NCI-H446 treated with DMSO at 0.1 percent for 48 hours (cell line): ENCODE measurements around the gene RASD2.

ENCODE experiments used
- DNase-seq: peaks from one replicate; lab custom pipeline; 2025; lab: John Stamatoyannopoulos, UW

RASD2 gene

DNA sequence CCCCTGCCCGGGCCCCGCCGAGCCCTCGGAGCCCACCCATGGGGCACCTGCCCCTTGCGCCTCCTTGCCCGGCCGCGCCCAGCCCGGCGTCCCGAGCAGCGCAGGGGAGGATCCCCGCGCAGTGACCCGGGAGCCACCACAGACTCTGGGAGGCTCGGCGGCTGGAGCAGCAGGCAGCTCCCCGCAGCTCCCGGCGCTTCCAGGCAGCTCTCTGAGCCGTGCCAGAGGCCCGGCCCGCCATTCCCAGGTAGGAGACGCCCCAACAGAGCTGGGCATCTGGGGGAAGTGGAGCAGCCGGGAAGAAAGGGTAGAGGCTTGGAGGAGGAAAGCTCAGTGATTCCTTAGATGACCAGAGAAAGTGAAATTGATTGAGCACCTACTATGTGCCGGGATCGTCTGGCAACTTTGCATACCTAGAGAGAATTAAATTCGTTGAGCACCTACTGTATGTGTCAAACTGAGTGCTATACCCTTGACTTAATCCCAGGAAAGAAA lies 670 bp downstream of the RASD2 start:
- DNase-seq = no peak

GRCh38 chr22:35542157-35542938 lies 1.7 kb downstream of the RASD2 start:
- DNase-seq = no peak

DNA sequence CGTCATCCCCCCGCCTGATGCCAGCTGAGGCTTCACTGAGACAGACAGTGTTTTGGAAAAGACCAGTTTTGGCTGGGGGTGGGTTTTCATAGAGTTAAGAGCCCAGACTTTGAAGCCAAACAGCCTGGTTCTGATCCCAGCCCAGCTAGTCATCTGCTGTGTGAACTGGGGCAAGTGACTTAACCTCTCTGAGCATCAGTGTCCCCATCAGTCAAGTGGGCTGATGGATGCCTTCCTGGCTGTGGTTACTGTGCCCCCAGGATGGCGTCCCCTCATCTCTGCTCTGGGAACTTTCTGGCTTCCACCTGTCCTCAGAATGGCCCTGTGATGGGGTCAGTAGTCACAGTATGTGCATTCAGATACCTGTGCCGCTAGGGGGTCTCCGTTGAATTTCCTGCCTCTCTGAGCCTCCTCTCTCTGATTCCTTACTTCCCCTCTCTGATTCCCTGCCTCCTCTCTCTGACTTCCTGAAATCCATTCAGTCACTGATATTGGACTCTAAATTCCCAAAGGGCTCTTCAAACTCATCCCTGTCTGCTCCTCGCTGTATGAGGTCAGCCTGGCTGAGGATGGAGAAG lies 2.4 kb downstream of the RASD2 start:
- DNase-seq = no peak

DNA sequence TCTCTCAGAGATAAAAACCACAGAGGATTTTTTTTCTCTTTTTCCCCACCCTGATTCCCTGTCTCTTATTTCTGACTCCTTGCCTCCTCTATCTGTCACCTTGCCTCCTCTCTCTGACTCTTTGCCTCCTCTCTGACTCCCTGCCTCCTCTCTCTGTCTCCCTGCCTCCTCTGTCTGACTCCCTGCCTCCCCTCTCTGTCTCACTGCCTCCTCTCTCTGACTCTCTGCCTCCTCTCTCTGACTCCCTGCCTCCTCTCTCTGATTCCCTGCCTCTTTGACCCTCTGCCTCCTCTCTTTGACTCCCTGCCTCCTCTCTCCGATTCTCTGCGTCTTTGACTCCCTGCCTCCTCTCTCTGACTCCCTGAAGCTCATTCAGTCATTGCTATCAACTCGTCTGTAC lies 3.1 kb downstream of the RASD2 start:
- no peak for DNase-seq

DNA sequence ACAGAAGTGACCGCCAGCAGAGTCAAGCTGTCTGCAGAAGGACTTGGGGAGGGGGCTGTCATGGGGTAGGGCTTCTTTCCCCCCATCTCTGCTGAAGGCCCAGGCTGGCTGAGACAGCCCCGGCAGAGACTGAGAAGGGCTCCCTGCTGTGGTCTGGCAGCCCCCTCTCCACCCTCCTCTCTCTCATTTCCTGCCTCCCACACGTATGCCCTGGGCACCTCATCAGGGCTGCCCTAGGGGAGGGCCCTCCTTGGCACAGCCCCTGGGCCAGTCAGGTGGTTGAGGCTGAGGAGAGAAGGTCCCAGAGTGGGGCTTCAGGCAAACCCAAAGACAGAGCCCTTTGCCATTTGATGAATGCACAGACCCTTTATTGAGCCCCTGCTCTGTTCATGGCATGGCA lies 3.6 kb downstream of the RASD2 start:
- no peak for DNase-seq

DNA sequence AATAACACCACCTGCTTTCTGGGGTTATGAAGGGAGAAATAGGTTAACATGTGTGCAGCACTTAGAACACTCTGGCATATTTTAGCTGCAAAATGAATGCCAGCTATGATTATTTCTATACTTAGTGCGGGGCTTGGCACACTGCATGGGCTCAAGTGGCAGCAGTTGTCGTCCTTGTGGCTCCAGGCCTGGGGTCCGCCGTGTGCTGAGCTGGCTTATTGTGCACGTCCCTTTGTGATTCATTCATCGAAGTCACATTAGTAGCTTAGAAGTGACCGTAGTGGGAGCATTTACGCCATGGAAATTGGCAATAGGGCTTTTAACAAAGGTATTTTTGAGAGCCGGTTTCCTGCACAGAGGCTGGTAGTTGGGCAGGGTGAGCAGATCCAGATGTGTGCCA lies 4.2 kb downstream of the RASD2 start:
- DNase-seq = no peak

DNA sequence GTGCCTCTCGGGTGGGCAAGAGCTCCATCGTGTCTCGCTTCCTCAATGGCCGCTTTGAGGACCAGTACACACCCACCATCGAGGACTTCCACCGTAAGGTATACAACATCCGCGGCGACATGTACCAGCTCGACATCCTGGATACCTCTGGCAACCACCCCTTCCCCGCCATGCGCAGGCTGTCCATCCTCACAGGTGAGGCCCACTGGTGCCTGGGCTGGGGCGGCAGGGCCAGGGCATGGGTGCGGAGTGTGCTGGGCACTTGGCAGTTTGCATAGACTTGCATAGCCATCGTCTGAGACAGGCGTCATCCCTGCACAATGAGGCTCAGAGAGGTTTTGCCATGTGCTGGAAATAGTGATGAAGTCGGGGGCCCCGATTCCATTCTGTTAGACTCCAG lies 6.3 kb downstream of the RASD2 start:
- no peak for DNase-seq

GRCh38 chr22:35547987-35548721 lies 7.5 kb downstream of the RASD2 start:
- no peak for DNase-seq

- DNase-seq = no peak
Observed at GRCh38 chr22:35548722-35549112, 8.1 kb downstream of the RASD2 start.

GRCh38 chr22:35549328-35549727 lies 8.7 kb downstream of the RASD2 start:
- DNase-seq = peak; percentile 83

- no peak for DNase-seq
Observed at GRCh38 chr22:35551549-35552177, 11.0 kb downstream of the RASD2 start.

GRCh38 chr22:35552196-35552842 lies 11.7 kb downstream of the RASD2 start:
- DNase-seq = no peak

GRCh38 chr22:35552846-35553245 lies 12.2 kb downstream of the RASD2 start:
- no peak for DNase-seq

DNA sequence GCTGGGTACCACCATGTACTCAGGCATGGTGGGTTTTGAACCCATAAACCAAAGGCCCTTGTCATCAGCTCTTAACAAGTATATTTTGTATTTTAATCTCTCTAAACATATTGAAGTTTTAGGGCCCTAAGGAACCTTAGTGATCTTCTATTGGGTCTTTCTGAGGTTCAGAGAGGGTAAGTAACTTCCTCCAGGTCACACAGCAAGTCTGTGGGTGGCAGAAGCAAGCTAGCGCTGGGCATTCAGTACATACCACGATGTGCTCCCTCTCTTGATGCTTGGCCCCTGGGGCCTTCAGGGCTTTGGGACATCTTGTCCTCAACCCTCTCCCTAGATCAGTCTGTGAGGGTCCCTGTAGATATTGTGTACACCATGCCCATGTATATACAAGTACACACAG lies 12.7 kb downstream of the RASD2 start:
- DNase-seq = no peak

DNA sequence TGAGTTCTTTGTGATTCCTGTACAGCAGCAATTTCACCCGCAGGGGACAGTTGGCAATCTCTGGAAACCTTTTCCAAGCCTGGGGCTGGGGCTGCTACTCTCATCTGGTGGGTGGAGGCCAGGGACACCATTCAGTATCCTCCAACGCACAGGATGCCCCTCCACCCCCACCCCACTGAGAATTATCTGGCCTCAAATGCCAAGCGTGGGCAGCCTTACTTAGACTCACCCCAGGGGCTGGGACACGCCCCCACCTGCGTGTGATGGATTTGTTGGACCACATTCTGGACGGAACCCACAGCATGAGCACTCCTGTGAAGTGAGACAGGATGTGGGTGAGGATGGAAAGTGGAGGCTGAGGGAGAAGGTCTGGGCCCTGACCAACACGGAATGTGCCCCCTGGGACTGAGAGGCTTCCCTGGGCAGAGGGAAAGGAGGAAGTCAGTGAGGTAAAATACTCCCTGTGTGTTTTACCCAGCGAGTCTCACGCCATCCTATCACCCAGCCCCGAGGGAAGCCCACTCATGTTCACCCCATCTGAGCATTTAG lies 13.7 kb downstream of the RASD2 start:
- no peak for DNase-seq

DNA sequence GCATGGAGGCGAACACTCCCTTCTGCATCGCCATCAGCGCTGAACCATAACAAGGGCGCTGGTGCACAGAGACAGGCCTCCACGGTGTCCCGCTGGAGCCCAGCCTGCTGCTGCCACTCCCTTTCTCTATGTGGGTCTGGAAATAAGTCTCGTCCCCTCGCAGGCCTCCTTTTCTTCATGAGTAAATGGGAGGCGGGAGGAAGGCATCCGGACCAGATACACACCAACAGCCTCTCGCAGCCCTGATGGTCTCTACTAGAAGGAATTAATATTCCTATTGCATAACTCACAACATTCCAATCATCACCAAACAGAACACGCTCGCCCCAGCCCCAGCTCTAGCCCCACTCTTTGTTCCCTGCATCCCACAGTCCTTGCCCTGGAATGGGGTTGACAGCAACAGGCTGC lies 14.9 kb downstream of the RASD2 start:
- no peak for DNase-seq

DNA sequence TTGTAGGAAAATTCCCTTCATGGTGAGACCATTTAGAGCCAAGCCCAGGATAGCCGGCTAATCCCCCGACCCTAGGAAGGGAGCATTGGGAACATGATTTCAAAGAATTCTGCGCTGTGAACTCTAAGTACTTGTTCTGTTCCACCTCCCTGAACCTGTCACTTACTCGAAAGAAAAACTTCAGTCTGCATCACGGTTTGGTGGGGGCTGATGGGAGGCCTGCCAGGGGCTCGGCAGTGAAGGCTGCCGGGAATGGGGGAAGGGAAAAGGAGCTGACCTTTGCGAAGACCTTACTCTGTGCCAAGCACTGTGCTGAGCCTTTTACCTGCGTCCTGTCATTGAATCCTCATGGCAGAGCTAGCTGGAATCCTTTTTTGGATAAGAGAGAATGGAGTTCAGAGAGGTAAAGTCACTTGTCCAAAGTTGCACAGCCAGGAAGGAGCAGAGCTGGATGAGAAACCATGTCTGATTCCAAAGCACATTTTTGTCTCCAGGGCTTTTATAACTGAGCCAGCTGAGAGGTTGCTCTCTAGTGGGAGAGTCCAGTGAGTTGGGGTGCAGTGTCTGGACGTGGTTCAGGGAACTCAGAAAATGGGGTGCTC lies 15.4 kb downstream of the RASD2 start:
- DNase-seq = no peak

DNA sequence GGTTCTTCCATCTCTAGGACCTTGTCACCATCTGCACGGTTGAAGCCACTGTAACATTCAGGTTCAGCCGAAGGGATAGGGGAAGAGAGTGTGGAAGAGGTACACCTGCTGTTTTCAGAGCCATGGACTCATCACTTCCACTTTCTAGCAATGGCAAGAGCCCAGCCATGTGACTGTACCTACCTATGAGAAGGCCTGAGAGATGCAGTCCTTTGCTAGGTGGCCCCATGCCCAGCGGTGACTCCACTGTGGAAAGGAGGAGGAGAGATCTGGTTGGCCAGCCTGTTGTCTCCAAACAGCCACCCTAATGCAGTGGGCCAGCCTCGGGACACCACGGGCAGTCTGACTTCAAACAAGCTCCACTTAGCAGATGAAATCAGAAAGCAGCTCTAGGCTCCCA lies 16.0 kb downstream of the RASD2 start:
- DNase-seq = no peak

DNA sequence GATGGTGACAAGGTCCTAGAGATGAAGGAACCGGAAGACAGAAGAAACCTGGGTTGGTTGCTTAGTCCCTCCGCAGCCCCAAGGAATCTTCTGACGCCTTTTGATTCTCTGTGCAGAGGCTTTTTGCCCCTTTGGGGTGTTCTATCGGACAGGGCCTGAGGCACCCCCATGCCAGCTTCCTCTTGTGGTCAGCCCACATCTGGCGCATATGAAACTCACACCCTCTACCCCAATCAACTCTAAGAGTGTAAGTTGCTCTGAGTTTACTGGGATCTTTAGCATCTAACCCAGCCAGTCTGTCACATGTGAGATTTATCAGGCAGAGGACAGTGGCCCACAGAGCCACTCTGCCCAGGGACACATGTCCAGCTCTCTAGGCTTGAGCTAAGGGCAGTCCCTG lies 17.4 kb downstream of the RASD2 start:
- no peak for DNase-seq

DNA sequence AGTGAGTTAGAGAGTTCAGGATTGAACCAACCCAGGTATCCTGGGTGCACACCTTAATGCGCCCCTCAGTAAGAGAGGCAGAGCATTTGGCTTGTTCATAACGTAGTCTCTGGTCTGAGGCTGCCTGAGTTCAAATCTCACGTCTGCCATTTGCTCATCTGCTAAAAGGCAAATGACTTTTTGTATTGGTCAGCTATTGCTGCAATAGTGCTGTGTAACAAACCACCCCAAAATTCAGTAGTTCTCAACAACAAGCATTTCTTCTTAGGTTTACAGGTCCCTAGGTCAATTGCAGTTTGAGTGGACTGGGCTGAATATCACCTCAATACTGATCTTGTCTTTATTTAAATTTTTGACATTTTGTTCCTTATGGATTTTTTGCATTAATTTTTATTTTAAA lies 18.1 kb downstream of the RASD2 start:
- DNase-seq = no peak

DNA sequence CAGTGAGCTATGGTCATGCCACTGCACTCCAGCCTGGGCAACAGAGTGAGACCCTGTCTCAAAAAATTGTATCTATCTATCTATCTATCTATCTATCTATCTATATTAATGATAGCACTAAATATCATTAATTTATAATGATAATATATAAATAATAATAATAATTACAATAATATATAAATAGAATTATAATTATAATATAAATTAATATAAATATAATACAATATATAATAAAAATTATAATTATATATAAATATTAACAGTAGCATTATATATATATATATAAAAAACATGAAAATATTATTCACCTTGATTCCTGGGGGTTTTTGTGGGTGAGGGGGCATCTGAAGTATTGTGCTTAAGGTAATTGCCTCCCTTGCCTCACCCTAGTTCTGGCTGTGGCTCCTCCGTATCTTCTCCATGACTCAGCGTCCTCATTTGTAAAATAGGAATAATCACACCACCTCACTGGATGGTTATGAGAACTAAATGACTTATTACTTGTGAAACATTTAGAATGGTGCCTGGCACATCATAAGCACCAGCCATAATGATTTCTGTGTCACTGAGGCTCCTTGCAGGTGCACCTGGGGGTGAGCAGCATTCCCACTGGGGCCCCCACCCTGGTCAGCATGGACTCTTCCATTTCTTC lies 18.8 kb downstream of the RASD2 start:
- DNase-seq = no peak
